C4-2B (cell line): ENCODE data around the gene TMEM235.

ENCODE experiments used
- CTCF ChIP-seq: fragments of 450-650 bp; conservative IDR thresholded peaks from 2 replicates; pipeline ENCODE4 v1.5.1; 2017; ENCODE audit warnings: mild to moderate bottlenecking
- ZFX ChIP-seq: fragments of 450-650 bp; IDR thresholded peaks from 2 replicates; pipeline ENCODE4 v1.6.1; 2017

- no peak for TF ChIP-seq CTCF
- TF ChIP-seq ZFX = no peak
Measured at GRCh38 chr17:78241277-78242023, 10.0 kb downstream of the TMEM235 start.
